Measurements from ENCODE around the gene MGAT3.

MGAT3 gene

DNA sequence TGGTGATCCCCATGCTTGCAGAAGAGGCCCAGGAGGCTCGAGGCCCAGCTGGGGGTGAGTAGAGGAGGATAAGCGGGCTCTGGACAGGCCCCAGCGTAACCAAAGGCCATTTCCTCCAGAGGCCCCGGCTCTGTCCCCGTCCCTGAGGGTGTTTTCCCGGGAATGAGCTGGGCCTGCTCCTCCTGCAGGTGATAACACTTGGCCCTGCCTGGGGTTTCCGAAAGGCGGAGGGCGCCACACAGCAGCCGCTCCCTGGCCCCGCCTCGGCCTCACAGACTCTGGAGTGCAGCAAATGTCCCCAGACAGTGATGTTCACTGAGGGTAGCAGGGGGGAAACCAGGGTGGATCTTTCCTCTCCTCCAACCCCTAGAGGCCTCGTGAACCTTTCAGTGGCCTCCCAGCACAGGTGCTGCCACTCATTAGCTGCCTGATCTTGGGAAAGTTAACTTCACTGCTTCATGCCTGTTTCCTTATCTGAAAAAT, 10.5 kb upstream of the MGAT3 start:
- Histone ChIP-seq H3K4me1 (no peaks in the 10 kb centered on the region), H3K27ac (no peak overlapping the region), H3K4me3 (no peak overlapping the region), H3K36me3 (no peaks in the 10 kb centered on the region), H3K9me3 (no peaks in the 10 kb centered on the region), H3K27me3 (peaks cover 0 to 35% of the 10 kb centered on the region in 2 donors)
- intact Hi-C loops (cut with DNase I; ENCODE audit: low total_unique reads) = no loop called here
- TF ChIP-seq, protein P1, sequence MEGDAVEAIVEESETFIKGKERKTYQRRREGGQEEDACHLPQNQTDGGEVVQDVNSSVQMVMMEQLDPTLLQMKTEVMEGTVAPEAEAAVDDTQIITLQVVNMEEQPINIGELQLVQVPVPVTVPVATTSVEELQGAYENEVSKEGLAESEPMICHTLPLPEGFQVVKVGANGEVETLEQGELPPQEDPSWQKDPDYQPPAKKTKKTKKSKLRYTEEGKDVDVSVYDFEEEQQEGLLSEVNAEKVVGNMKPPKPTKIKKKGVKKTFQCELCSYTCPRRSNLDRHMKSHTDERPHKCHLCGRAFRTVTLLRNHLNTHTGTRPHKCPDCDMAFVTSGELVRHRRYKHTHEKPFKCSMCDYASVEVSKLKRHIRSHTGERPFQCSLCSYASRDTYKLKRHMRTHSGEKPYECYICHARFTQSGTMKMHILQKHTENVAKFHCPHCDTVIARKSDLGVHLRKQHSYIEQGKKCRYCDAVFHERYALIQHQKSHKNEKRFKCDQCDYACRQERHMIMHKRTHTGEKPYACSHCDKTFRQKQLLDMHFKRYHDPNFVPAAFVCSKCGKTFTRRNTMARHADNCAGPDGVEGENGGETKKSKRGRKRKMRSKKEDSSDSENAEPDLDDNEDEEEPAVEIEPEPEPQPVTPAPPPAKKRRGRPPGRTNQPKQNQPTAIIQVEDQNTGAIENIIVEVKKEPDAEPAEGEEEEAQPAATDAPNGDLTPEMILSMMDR (IDR thresholded peaks at IDR 0.05) = no peak
- DNase-seq = no peak

DNA sequence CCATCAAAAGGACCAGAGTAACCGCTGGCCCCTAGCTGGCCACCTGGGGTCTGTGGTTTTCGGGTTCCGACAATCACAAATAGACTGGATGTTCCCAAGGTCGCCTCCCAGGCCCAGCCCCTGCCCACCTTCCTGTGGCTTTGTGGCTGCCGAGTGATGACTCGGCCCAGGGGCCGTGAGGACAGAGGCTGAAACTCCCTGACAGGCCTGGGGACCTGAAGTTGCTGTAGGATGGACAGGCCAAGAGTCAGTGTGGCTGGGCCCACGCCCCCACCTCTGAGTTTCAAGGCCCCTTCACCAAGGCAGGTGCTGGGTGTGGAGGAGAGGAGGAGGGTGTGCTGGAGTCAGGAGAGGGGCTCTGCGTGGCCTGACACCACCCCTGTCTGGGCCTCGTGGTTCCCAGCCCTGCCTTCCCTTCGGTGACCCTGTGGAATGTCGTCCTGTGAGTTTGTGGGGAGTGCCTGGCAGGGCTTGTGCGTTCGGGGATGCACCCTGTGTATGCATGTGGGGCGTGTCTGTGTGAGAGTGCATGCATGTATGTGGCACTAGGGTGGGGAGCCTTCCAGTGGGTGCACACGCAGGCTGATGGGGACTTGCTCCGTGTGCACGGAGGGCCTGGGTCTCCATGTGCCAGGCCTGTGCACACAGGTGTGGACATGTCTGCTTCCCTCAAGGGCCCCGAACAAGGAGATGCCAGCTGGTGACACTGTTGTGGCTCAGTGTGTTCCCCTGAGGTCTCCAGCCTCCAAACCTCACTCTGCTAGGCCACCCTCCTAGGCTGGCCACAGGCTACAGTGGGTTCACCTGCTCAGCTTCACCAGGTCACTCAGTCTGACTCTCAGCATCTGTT, 8.4 kb upstream of the MGAT3 start:
- no peak for DNase-seq
- H3K36me3 ChIP-seq = no peaks in the 10 kb centered on the region
- no peaks in the 10 kb centered on the region for H3K9me3 ChIP-seq
- TF ChIP-seq, protein P1 (IDR thresholded peaks at IDR 0.05) = no peak
- H3K27ac ChIP-seq = no peak overlapping the region
- H3K4me1 ChIP-seq = no peaks in the 10 kb centered on the region
- peaks cover 0 to 32% of the 10 kb centered on the region in 2 donors for H3K27me3 ChIP-seq
- H3K4me3 ChIP-seq = no peak overlapping the region
- intact Hi-C loops (cut with DNase I; ENCODE audit: low total_unique reads) = no loop called here

DNA sequence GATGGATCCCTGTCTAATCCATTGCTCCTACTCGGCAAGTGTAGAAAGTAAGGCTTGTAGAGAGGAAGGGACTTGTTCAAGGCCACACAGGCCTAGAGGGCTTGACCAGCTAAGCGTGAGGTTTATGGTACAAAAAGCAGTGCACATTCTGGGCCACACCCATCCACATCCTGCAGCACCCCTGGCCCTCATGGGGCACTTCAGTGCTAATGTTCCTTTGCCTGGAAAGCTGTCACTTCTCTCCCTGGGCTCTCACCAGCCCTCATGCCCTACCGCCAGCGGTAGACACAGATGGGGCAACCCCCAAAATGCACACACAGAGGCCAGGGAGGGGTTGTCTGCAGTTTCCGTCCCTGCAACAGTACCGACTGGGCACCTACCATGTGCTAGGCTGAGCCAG, 7.1 kb upstream of the MGAT3 start:
- intact Hi-C loops (cut with DNase I; ENCODE audit: low total_unique reads) = no loop called here
- no peak for DNase-seq
- TF ChIP-seq, protein P1 (IDR thresholded peaks at IDR 0.05) = no peak
- no peak overlapping the region for H3K27ac ChIP-seq
- H3K4me1 ChIP-seq = no peaks in the 10 kb centered on the region
- no peaks in the 10 kb centered on the region for H3K36me3 ChIP-seq
- no peaks in the 10 kb centered on the region for H3K9me3 ChIP-seq
- H3K27me3 ChIP-seq = peaks cover 0 to 35% of the 10 kb centered on the region in 2 donors
- no peak overlapping the region for H3K4me3 ChIP-seq

DNA sequence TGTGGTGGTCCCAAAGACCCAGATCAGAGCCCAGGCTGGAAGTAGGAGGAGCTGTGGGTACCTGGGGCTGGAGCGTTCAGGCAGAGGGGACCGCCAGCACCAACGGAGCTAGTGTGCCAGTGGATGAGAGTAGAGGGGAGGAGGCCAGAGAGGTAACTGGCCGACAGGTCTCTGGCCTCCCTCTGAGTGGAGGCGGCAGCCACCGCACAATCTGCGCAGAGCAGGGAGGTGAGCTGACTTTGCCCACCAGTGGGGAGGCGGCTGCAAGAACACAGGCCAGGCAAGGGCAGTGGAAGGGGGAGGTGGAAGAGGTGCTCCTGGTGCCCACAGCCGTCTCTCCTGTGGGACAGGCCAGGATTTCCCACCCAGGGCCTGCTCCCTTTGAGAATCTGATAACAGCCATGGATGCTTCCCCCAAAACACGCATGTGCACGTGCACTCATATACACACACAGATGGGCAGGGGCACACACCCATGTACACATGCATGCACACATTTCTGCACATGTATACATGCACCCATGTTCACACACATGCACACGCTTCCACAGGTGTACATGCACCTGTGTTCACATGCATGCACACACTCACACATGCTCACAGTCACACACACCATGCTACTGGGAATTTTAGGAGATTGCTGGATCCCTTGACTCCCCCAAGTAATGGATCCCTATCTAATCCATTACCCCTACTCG, 6.4 kb upstream of the MGAT3 start:
- Histone ChIP-seq H3K27me3 (peaks cover 0 to 36% of the 10 kb centered on the region in 2 donors), H3K9me3 (no peaks in the 10 kb centered on the region), H3K4me1 (no peaks in the 10 kb centered on the region), H3K36me3 (no peaks in the 10 kb centered on the region), H3K27ac (no peak overlapping the region), H3K4me3 (no peak overlapping the region)
- intact Hi-C loops (cut with DNase I; ENCODE audit: low total_unique reads) = no loop called here
- TF ChIP-seq, protein P1 (IDR thresholded peaks at IDR 0.05) = no peak
- DNase-seq = no peak

DNA sequence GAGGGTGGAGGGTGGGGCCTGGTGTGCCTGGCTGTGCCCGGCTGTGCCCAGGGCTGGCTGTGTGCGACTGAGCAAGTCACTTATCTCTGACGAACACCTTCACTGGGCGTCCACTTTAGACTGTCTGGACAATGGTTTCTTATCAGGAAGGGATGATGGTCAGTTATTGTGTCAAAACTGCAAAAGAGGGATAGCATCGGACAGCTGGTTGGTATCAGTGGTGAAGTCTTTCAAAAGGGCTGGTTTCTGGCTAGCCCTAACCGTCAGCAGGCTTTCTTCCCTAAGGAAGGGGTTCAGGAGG, 4.1 kb upstream of the MGAT3 start:
- no peaks in the 10 kb centered on the region for H3K36me3 ChIP-seq
- H3K27me3 ChIP-seq = peaks cover 0 to 53% of the 10 kb centered on the region in 2 donors
- H3K9me3 ChIP-seq = no peaks in the 10 kb centered on the region
- no peak overlapping the region for H3K27ac ChIP-seq
- intact Hi-C loops (cut with DNase I; ENCODE audit: low total_unique reads) = no loop called here
- DNase-seq = no peak
- TF ChIP-seq, protein P1 (IDR thresholded peaks at IDR 0.05) = no peak
- H3K4me1 ChIP-seq = peaks cover 0 to 11% (median 6%) of the 10 kb centered on the region in 4 donors
- no peak overlapping the region for H3K4me3 ChIP-seq

Data from tibial artery (tissue), 4 donors.